GM12872 (cell line): Measurements from ENCODE around the gene GBE1.

Experiments
- CTCF ChIP-seq: IDR thresholded peaks from 3 replicates; pipeline ENCODE4 v1.5.1; 2011; ENCODE audit warnings: low read depth, mild to moderate bottlenecking, low read length, moderate library complexity; ENCODE audit not compliant: insufficient read depth

GBE1 gene

GRCh38 chr3:81580355-81580754, 181.1 kb downstream of the GBE1 start:
- no peak for TF ChIP-seq CTCF

- no peak for TF ChIP-seq CTCF
These were observed 181.7 kb downstream of the GBE1 start for GRCh38 chr3:81579744-81580143.

- no peak for TF ChIP-seq CTCF
These were observed 189.2 kb downstream of the GBE1 start for GRCh38 chr3:81572201-81572756.

- TF ChIP-seq CTCF: no peak
These were observed 193.1 kb downstream of the GBE1 start for GRCh38 chr3:81568378-81568777.

- TF ChIP-seq CTCF: no peak
These were observed 196.4 kb downstream of the GBE1 start for GRCh38 chr3:81565041-81565440.

- no peak for TF ChIP-seq CTCF
These were observed 203.3 kb downstream of the GBE1 start for GRCh38 chr3:81558106-81558505.

GRCh38 chr3:81554801-81555200, 206.6 kb downstream of the GBE1 start:
- TF ChIP-seq CTCF: no peak
